HG03460 (cell line): ENCODE measurements around the gene FBLN2.

Source experiments
- ATAC-seq: cut with Tn5 transposase; IDR thresholded peaks from one replicate; pipeline ENCODE4 v1.9.1; 2021; ENCODE audit not compliant: unreplicated experiment

Gene FBLN2

DNA sequence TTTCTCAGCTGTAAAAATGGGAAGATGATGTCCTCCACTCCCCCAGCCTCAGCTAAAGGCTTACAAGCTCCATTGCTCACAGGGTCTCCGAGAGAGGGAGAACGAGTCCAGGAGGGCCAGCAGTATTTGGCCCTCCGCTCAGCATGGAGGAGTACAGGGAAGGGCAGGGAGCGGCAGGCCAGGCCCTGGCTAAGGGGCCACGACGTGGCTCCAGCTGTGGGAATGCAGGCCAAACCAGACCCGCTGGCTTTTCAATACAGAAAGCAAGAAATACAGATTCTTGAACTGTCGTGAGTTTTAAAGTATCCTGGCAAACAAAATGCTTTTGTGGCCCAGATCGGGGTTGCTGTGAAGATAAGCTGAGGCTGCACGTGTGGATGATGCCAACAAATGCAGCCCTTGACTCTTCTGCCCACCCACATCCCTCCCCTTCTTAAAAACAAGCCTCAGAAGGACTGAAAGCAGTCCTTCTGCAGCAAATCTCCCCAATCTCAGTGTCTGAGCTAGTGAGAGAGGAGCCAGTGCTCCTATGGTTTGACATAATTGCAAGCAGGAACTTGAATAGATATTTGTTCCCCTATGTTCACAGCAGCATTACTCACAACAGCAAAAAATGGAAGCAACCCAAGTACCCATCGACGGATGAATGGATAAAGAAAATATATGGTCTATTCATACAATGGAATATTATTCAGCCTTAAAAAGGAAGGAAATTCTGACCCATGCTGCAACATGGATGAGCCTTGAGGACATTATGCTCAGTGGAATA, 18.5 kb upstream of the FBLN2 start:
- ATAC-seq, result no peak

DNA sequence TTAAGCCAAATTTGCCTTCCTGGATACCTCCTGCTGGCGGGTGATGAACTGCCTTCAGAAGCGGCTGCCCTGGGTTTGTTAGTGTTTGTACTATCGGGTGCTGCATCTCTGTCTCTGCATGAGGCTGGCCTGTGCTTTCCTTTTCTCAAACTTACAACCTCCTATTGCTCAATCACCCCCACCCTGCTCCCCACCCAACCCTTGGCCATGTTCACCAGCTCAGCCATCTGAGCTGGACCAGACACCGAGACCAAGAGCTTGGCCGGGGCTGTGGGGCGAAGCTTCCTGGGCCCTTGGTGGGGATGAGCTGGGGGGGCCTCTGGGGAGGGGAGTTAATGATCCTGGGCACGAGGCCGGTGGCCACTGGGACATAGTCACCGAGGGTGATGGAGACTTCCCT, 16.8 kb upstream of the FBLN2 start:
- ATAC-seq, result no peak

DNA sequence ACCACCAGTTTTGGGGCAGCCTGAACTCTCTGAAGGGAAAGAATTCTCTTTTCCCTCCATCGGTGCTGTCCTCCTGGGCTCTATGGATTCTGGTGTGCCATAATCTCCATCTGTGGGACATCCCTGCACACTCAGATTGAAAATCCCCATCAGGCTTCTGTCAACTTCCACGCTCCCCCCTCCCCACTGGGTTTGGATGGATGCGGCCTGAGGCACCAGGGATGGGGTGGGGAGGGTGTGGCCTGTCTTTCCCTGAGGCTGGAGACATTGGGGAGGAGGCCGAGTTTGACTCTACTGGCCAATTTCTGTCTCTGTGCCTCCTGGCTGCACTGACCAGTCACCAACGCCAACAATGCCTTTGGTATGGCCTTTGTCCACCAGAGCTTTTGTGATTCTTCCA, 16.3 kb upstream of the FBLN2 start:
- ATAC-seq, result no peak

DNA sequence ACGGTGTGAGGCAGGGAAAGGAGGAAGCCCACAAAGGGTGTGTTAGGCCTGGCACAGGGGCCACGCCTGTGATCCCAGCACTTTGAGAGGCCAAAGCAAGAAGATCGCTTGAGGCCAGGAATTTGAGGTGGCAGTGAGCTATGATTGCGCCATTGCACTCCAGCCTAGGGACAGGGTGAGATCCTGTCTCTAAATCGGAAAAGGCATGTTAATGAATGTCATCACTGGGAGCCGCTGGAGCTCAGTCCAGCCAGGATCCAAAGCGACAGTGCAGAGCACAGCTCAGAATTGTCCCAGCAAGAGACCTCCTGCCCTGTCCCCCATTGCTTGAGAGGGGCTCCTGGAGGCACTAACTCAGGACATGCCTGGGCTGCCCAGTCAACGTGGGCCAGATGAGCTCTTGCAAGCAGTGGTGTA, 15.0 kb upstream of the FBLN2 start:
- no peak for ATAC-seq

GRCh38 chr3:13535526-13535875, 13.4 kb upstream of the FBLN2 start:
- ATAC-seq, result no peak

GRCh38 chr3:13535905-13536304, 13.0 kb upstream of the FBLN2 start:
- ATAC-seq, result no peak

DNA sequence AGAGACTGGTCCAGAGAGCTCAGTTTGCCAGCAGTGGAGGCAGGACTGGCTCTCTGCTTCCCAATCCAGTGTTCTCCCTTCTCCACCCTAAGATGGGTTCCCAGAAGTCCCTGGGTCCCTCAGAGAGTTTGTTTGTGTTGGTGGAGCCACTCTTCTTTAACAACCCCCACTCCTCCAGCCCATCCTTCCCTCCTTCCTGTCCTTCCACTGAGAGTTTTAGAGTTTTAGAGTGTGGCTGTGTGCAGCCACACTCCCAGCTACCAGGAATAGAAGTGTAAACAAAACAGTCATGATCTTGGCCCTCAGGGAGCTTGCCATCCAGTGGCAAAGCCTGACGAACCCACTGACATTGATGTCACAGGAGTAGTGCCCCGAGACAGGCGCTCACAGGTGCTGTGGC, 12.5 kb upstream of the FBLN2 start:
- ATAC-seq, result no peak

GRCh38 chr3:13536832-13537231, 12.1 kb upstream of the FBLN2 start:
- no peak for ATAC-seq

GRCh38 chr3:13537244-13537908, 11.5 kb upstream of the FBLN2 start:
- ATAC-seq, result no peak

GRCh38 chr3:13537909-13538296, 11.0 kb upstream of the FBLN2 start:
- ATAC-seq, result no peak

DNA sequence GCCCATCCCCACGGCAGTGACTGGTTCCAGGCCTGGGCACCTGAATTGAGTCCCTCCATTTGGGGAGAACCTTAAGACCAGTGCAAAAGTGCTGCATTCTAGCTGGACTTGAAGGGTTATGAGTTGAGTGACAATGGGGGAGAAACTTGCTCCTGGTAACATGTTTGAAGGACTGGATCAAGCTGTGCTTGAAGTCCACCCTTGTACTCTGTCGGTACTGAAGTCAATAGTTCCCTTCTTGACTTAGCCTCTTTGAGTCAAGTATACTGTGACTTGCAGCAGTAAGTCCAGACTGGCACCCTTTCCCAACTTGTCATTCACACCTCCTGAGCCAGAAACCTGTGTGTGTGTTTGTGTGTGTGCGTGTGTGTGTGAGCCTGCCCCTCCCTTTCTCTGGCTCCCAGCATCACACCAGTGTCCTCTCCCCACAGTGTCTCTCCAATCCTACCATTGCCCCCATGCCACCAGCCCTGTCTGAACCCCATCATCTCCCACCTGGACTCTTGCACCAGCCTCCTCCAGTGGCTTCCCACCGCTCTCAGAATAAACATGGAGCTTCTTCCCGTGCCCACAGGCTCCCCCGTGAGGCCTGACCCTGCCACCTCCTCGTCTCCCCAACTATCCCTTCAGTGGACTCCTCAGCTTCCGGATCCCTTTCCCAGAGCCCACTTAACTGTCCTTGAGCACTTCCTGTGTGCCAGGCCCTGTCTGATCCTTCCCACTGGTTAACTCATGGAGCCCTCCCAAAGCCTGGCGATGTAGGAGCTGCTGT, 10.2 kb upstream of the FBLN2 start:
- no peak for ATAC-seq

DNA sequence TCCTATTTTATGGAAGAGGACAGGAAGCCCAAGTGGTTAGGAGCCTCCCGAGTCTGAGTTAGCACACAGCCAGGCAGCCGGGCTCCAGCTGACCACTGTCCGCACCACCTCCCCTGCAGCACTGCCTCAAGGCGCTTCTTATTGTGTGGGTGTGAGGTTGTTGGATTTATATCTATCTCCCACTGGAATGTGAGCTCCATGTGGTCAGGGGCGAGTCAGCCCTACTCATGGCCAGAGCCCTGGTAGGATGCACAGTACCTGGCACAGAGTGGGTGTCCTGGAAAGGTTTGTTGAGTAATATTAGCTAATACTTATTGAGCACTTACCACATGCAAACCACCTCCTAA, 9.7 kb upstream of the FBLN2 start:
- no peak for ATAC-seq

DNA sequence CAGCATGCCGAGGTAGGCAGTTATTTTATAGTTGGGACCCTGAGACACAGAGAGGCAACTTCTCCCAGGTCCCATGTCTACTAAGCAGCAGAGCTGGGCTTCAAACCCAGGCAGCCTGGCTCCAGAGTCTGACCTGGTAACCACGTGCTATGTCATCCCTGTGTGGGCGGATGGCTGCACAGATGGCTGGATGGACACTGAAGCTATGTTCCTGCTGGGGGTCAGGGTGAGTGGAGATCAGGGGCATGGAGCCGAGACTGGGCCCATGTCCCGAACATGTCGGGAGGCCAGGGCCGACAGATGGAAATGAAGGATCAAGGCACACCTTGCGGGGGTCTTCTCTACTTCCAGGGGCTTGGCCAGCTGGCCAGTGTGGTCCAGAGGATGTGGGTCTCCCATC, 9.3 kb upstream of the FBLN2 start:
- ATAC-seq, result no peak

- ATAC-seq, result no peak
These were observed 8.5 kb upstream of the FBLN2 start for GRCh38 chr3:13540297-13540995.

GRCh38 chr3:13541691-13542090, 7.2 kb upstream of the FBLN2 start:
- no peak for ATAC-seq

GRCh38 chr3:13542142-13542541, 6.8 kb upstream of the FBLN2 start:
- ATAC-seq, result no peak

DNA sequence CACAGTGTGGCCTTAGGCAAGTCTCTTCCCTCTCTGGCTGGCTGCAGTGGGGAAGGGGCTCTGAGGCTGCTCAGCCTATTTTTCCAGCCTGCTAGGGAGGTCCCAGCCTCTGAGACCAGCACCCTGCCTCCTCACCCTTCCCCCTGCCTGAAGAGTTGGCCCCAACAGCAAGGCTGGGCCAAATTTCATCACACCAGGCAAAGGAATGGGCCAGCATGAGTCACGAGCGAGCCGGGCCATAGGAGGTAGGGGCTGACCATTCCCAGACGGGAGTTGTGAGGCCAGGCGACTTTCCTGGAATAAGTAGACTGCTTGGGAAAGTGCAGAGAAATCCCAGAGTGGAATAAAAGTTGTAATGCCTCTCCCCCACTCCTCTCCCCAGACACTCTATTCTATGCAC, 5.7 kb upstream of the FBLN2 start:
- ATAC-seq, result no peak

GRCh38 chr3:13544293-13544831, 4.6 kb upstream of the FBLN2 start:
- ATAC-seq, result no peak

DNA sequence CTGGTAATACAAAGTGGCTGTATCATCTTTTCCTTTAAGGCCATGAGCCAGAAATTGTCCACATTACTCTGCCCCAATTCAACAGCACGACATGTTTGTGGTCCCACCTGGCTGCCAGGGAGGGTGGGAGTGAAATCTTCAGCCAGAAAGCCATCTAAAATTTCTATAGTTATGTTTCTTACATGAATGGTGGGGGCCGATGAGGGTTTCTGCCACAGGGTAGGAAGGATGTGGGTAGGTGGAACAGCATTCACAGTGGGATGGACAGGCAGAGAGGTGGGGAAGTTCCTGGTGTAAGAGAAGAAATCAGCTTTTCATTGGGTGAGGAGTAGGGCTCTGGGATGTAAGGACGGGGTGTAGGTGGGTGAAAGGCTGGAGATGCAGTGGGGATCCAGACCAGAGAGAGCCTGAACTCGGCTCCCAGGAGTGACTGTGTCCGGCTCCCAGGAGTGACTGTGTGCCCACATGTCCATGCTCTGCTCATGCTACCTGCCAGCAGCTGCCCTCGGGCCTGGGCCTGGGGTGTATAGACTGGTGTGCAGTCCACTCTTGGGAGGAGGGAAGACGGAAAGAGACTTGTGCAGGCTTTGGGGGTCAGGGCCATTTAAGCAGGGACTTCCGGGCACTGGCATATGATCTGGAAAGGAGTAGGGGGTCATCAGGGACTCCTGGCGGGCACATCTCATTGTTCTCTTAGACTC, 3.8 kb upstream of the FBLN2 start:
- no peak for ATAC-seq

- ATAC-seq, result no peak
These were observed 2.9 kb upstream of the FBLN2 start for GRCh38 chr3:13545952-13546454.
